Measurements from ENCODE around the gene TSC2.

- no peak for TF ChIP-seq CTCF (conservative IDR thresholded peaks at IDR 0.05; ENCODE audit: low read depth, low read length)
- no peak for TF ChIP-seq EZH2 (IDR thresholded peaks at IDR 0.05; ENCODE audit: low read length, unreplicated experiment)
Observed at GRCh38 chr16:2093793-2094192, 46.0 kb downstream of the TSC2 start.

All from PC-3 (cell line).